Measurements from ENCODE around the gene MAN1C1. TPM values are rescaled to one million over a fixed set of nuclear protein-coding genes. Genes with fewer than 3 reads are reported as not detected.
A peak's percentile ranks its signal among the peaks of the same experiment; 100 is the strongest.

Gene MAN1C1
- total and polyA plus RNA-seq, 9 of the 15 experiments (the other 6 are each of a cell fraction or from before 2014, with no cell fraction given) = 0.04 to 0.44 (median 0.10) TPM; not detected in 3

- Histone ChIP-seq H3K9ac (ENCODE audit: insufficient read depth in 1 of 2, low read depth in 2 of 2, low read length in 2 of 2) (peak overlapping the region in 1 of 2 experiments; percentile 11; a peak in 1 of 4 replicates), H3K4me1 (replicated peaks in 1 of 2; ENCODE audit: control insufficient read depth in 2 of 2, insufficient read depth in 2 of 2, low read length in 2 of 2) (peaks cover 8 to 26% of the 10 kb centered on the region in 2 experiments; a peak in 4 of 5 replicates), H3K9me1 (ENCODE audit: control insufficient read depth, insufficient read depth, low read length) (no peaks in the 10 kb centered on the region), H3K36me3 (ENCODE audit: control insufficient read depth, insufficient read depth, low read length) (no peaks in the 10 kb centered on the region), H3K27ac (ENCODE audit: extremely low read depth, low read depth, low read length) (no peak overlapping the region), H4K20me1 (replicated peaks; ENCODE audit: control insufficient read depth, insufficient read depth, low read length) (0 out of 2 replicates have a peak, but pooled peaks cover 3% of the 10 kb centered on the region), H3K4me3 (no peak overlapping the region), H2AFZ (ENCODE audit: low read depth, low read length) (no peak overlapping the region), H3K4me2 (ENCODE audit: insufficient read depth, low read length) (no peak overlapping the region), H3K27me3 (ENCODE audit: control insufficient read depth in 2 of 2, insufficient read depth in 2 of 2, low read length in 2 of 2) (peaks cover 0 to 12% of the 10 kb centered on the region in 2 experiments; a peak in 3 of 5 replicates), H3K9me3 (replicated peaks; ENCODE audit: control insufficient read depth, insufficient read depth, low read depth, low read length) (no peaks in the 10 kb centered on the region; the same call in 1 of the 2 replicates), H3K79me2 (ENCODE audit: control insufficient read depth, insufficient read depth, low read length) (no peaks in the 10 kb centered on the region)
- ChIA-PET CTCF (ENCODE audit: low intra/inter-chr PET ratio) (no interaction called here), POLR2A (interaction anchor here (0.9 to 1.4 kb wide), 2 partner anchors 9 to 51 kb away, joined by 3 to 6 read pairs; no protein-coding TSS in a partner anchor)
- in situ Hi-C loops (cut with MboI) (no loop called here), intact Hi-C loops (cut with micrococcal nuclease) (no loop called here)
- ATAC-seq = no peak
- FAIRE-seq = no peak
- TF ChIP-seq ZBTB33 (CRISPR knock-in tag; IDR thresholded peaks at IDR 0.05) (no peak), HMG20B (CRISPR knock-in tag; IDR thresholded peaks at IDR 0.05) (no peak)
- no peak for DNase-seq (ENCODE audit: extremely low read depth in 1 of 4, low spot score in 3 of 4)
- no TSS peak for BruUV-seq (replicated peaks)
- 89% methylated on average over 11 of the region's 13 CpGs for WGBS (ENCODE audit: insufficient coverage, low coverage, missing lambda C conversion rate)
Observed at GRCh38 chr1:25766721-25767436, 150.3 kb downstream of the MAN1C1 start.

GRCh38 chr1:25767437-25767770, 150.8 kb downstream of the MAN1C1 start:
- H4K20me1 ChIP-seq (replicated peaks; ENCODE audit: control insufficient read depth, insufficient read depth, low read length) = 0 out of 2 replicates have a peak, but pooled peaks cover 3% of the 10 kb centered on the region
- ChIA-PET CTCF (ENCODE audit: low intra/inter-chr PET ratio) (no interaction called here), POLR2A (no interaction called here)
- H3K36me3 ChIP-seq (ENCODE audit: control insufficient read depth, insufficient read depth, low read length) = no peaks in the 10 kb centered on the region
- no peak overlapping the region for H3K9ac ChIP-seq (ENCODE audit: insufficient read depth in 1 of 2, low read depth in 2 of 2, low read length in 2 of 2)
- no peak for ATAC-seq
- in situ Hi-C loops (cut with MboI) (no loop called here), intact Hi-C loops (cut with micrococcal nuclease) (no loop called here)
- H3K79me2 ChIP-seq (ENCODE audit: control insufficient read depth, insufficient read depth, low read length) = no peaks in the 10 kb centered on the region
- no peaks in the 10 kb centered on the region; the same call in 1 of the 2 replicates for H3K9me3 ChIP-seq (replicated peaks; ENCODE audit: control insufficient read depth, insufficient read depth, low read depth, low read length)
- H3K9me1 ChIP-seq (ENCODE audit: control insufficient read depth, insufficient read depth, low read length) = no peaks in the 10 kb centered on the region
- no peak for DNase-seq (ENCODE audit: extremely low read depth in 1 of 4, low spot score in 3 of 4)
- no peak for FAIRE-seq
- H3K27me3 ChIP-seq (ENCODE audit: control insufficient read depth in 2 of 2, insufficient read depth in 2 of 2, low read length in 2 of 2) = peaks cover 0 to 17% of the 10 kb centered on the region in 2 experiments; a peak in 3 of 5 replicates
- H3K4me1 ChIP-seq (replicated peaks in 1 of 2; ENCODE audit: control insufficient read depth in 2 of 2, insufficient read depth in 2 of 2, low read length in 2 of 2) = peaks cover 8 to 26% of the 10 kb centered on the region in 2 experiments; a peak in 4 of 5 replicates
- BruUV-seq (replicated peaks) = no TSS peak
- no peak overlapping the region for H2AFZ ChIP-seq (ENCODE audit: low read depth, low read length)
- H3K27ac ChIP-seq (ENCODE audit: extremely low read depth, low read depth, low read length) = no peak overlapping the region
- TF ChIP-seq TSC22D4 (tag; IDR thresholded peaks at IDR 0.05) = no peak
- no peak overlapping the region for H3K4me3 ChIP-seq
- H3K4me2 ChIP-seq (ENCODE audit: insufficient read depth, low read length) = no peak overlapping the region
